ENCODE data around the gene FAM180B.

- TF ChIP-seq YY1 (IDR thresholded peaks at IDR 0.05; ENCODE audit: insufficient read depth, insufficient read length): no peak
- no peak for TF ChIP-seq ZNF274 (IDR thresholded peaks at IDR 0.05; ENCODE audit: low read depth, low read length)
Measured at GRCh38 chr11:47565340-47566148, 20.9 kb upstream of the FAM180B start, which contains the start of gene PTPMT1.

Data from NT2/D1 (cell line).